Testis (tissue), 3 donors: ENCODE data around the gene MRPS25. TPM values are rescaled to one million over a fixed set of nuclear protein-coding genes. Genes with fewer than 3 reads are reported as not detected.

Experiments used
- DNase-seq: peaks from one replicate; pipeline ENCODE4 v3.0.0-alpha.2; 2019
- H3K27ac ChIP-seq, 2 donors: fragments of 200-600 bp; sonication (generic); one replicate each; pipeline ENCODE4 v1.5.1; 2019
- H3K27me3 ChIP-seq: fragments of 200-600 bp; sonication (generic); one replicate; pipeline ENCODE4 v1.5.1; 2019
- H3K36me3 ChIP-seq: fragments of 200-600 bp; sonication (generic); one replicate; pipeline ENCODE4 v1.5.1; 2017; ENCODE audit warnings: low read depth; ENCODE audit errors: missing control alignments
- H3K4me1 ChIP-seq: fragments of 200-600 bp; sonication (generic); one replicate; pipeline ENCODE4 v1.5.1; 2019
- H3K4me3 ChIP-seq, 2 donors: fragments of 200-600 bp; sonication (generic); one replicate each; pipeline ENCODE4 v1.5.1; 2017 to 2019
- H3K9me3 ChIP-seq: fragments of 200-600 bp; sonication (generic); one replicate; pipeline ENCODE4 v1.5.1; 2017
- CTCF ChIP-seq, 3 experiments: fragments of 450-650 bp in 2 of 3; fragments of 200-600 bp in 1 of 3; sonication (generic) in 1 of 3; IDR thresholded peaks; one replicate each; pipeline ENCODE4 v1.5.1; 2016 to 2019; ENCODE audit warnings: antibody characterized with exemption in 3 of 3, mild to moderate bottlenecking in 2 of 3, moderate library complexity in 1 of 3
- POLR2A ChIP-seq: fragments of 450-650 bp; IDR thresholded peaks from one replicate; pipeline ENCODE4 v1.6.1; 2017; ENCODE audit warnings: antibody characterized with exemption, mild to moderate bottlenecking, moderate library complexity
- WGBS, 2 donors: methylation state at CpG; one replicate each; pipeline ENCODE4 v1.1.5; 2018; 5-methylcytosine and 5-hydroxymethylcytosine counted together
- intact Hi-C: fragments of 100-400 bp; cut with DNase I; formaldehyde crosslinking; loops from one replicate; pipeline ENCODE4 v1.15.1; 2023; ENCODE audit warnings: low total_unique reads
- polyA plus RNA-seq: library from polyadenylated mRNA; stranded (reverse); fragments of 350-450 nt; fragmentation: Illumina TruSeq; extraction: RNeasy Lipid Tissue Mini Kit (QIAGEN cat#74804); gene quantifications from one replicate; pipeline ENCODE4 v1.2.3, GENCODE V29; 2014; ENCODE audit warnings: low read depth, low replicate concordance; ENCODE audit not compliant: insufficient read depth
- total RNA-seq, 2 donors: library from RNA; depleted of rRNA; stranded (reverse); fragments of >200 nt; gene quantifications; one replicate each; pipeline ENCODE4 v1.2.3, GENCODE V29; 2016

MRPS25 gene
- total and polyA plus RNA-seq, 3 donors from 2014 or later: 40.4 to 102 (median 55.4) TPM

- Histone ChIP-seq H3K27ac (no peak overlapping the region), H3K36me3 (no peaks in the 10 kb centered on the region), H3K4me1 (peaks cover 4% of the 10 kb centered on the region), H3K9me3 (no peaks in the 10 kb centered on the region), H3K27me3 (no peaks in the 10 kb centered on the region), H3K4me3 (no peak overlapping the region)
- 100% methylated on average over 1 of the region's 1 CpG for WGBS, 2 donors
- no peak for DNase-seq
- intact Hi-C loops: no loop called here
- TF ChIP-seq POLR2A (no peak), CTCF (IDR thresholded peaks at IDR 0.05) (no peak)
Measured at GRCh38 chr3:15089201-15089600, 24.1 kb upstream of the MRPS25 start.

- 71 to 74% methylated on average over 2 of the region's 2 CpGs for WGBS, 2 donors
- Histone ChIP-seq H3K36me3 (no peaks in the 10 kb centered on the region), H3K27me3 (no peaks in the 10 kb centered on the region), H3K27ac (no peak overlapping the region), H3K4me1 (no peaks in the 10 kb centered on the region), H3K4me3 (no peak overlapping the region), H3K9me3 (no peaks in the 10 kb centered on the region)
- intact Hi-C loops: no loop called here
- DNase-seq: no peak
- TF ChIP-seq POLR2A (no peak), CTCF (IDR thresholded peaks at IDR 0.05) (no peak)
Measured at GRCh38 chr3:15086699-15087098, 21.6 kb upstream of the MRPS25 start.

- WGBS, 2 donors: 75 to 85% methylated on average over 2 of the region's 2 CpGs
- intact Hi-C loops: no loop called here
- no peak for TF ChIP-seq CTCF (IDR thresholded peaks at IDR 0.05)
- no peak for TF ChIP-seq POLR2A
- Histone ChIP-seq H3K4me1 (no peaks in the 10 kb centered on the region), H3K27me3 (no peaks in the 10 kb centered on the region), H3K27ac (no peak overlapping the region), H3K9me3 (no peaks in the 10 kb centered on the region), H3K4me3 (no peak overlapping the region), H3K36me3 (no peaks in the 10 kb centered on the region)
- no peak for DNase-seq
Measured at GRCh38 chr3:15086263-15086662, 21.1 kb upstream of the MRPS25 start.

- H3K27me3 ChIP-seq: no peaks in the 10 kb centered on the region
- no peak overlapping the region for H3K27ac ChIP-seq
- intact Hi-C loops: no loop called here
- no peaks in the 10 kb centered on the region for H3K9me3 ChIP-seq
- no peak for DNase-seq
- no peak overlapping the region for H3K4me3 ChIP-seq
- no peaks in the 10 kb centered on the region for H3K4me1 ChIP-seq
- no peaks in the 10 kb centered on the region for H3K36me3 ChIP-seq
- TF ChIP-seq CTCF (IDR thresholded peaks at IDR 0.05) (no peak), POLR2A (no peak)
- WGBS, 2 donors: 92 to 96% methylated on average over 1 of the region's 1 CpG
Measured at GRCh38 chr3:15083252-15083651, 18.1 kb upstream of the MRPS25 start.

- H3K4me1 ChIP-seq: no peaks in the 10 kb centered on the region
- WGBS, 2 donors: 94 to 96% methylated on average over 11 to 13 of the region's 13 CpGs
- H3K27me3 ChIP-seq: no peaks in the 10 kb centered on the region
- no peak for TF ChIP-seq CTCF (IDR thresholded peaks at IDR 0.05)
- TF ChIP-seq POLR2A: no peak
- intact Hi-C loops: no loop called here
- no peaks in the 10 kb centered on the region for H3K9me3 ChIP-seq
- DNase-seq: no peak
- no peak overlapping the region for H3K4me3 ChIP-seq
- H3K36me3 ChIP-seq: peaks cover 3% of the 10 kb centered on the region
- no peak overlapping the region for H3K27ac ChIP-seq
Measured at GRCh38 chr3:15081960-15082664, 17.0 kb upstream of the MRPS25 start.
